ENCODE measurements around the gene TUBB.
A peak's percentile ranks its signal among the peaks of the same experiment; 100 is the strongest.

The TUBB gene
- 148 to 186 (median 179) reads per million in 3 donors for total RNA-seq

DNA sequence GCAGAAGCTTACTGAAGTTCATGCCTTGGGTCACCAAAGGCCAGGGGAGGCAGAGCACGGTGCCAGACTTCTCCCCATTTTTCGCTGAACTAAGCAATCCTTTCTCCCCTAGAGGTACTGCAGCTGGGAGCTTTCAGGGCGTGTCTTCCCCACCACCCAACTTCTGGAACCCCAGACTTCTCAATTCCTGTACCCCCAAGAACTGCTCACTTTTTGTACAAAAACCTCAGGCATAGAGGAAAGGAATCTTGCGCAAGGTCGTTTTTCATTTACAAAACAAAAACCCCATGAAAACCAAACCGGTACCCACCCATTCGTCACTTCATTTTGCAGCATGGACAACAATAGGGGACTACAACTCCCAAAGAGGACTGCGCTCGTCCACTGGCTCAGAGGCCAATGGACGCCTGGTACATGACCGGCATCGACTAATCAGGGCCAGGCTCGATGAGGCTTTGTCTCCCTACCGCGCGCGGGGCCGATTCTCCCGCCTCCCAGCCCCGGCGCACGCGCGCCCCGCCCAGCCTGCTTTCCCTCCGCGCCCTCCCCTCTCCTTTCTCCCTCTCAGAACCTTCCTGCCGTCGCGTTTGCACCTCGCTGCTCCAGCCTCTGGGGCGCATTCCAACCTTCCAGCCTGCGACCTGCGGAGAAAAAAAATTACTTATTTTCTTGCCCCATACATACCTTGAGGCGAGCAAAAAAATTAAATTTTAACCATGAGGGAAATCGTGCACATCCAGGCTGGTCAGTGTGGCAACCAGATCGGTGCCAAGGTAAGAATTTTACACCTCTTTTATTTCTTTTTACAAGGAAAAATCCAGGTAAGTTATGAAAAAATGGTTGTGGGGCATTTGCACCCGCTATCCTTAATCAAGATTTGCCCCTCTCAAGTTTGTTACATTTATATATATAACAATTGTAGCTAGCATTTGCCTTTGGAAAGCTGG is at the start of gene TUBB:
TSS of gene TUBB (plus strand) at position 562 of the 947 bp plus-strand sequence. CDS start at position 717, 155 bp downstream.
- Histone ChIP-seq H3K27me3 (replicated peaks; ENCODE audit: control insufficient read depth, insufficient read depth, low read length, poor library complexity, severe bottlenecking) (no peaks in the 10 kb centered on the region), H3K4me1 (ENCODE audit: control insufficient read depth, insufficient read depth, low read length, poor library complexity, severe bottlenecking) (peaks cover 15% of the 10 kb centered on the region)
- DNase-seq, result peak; percentile 91 to 92 (median 91)

DNA sequence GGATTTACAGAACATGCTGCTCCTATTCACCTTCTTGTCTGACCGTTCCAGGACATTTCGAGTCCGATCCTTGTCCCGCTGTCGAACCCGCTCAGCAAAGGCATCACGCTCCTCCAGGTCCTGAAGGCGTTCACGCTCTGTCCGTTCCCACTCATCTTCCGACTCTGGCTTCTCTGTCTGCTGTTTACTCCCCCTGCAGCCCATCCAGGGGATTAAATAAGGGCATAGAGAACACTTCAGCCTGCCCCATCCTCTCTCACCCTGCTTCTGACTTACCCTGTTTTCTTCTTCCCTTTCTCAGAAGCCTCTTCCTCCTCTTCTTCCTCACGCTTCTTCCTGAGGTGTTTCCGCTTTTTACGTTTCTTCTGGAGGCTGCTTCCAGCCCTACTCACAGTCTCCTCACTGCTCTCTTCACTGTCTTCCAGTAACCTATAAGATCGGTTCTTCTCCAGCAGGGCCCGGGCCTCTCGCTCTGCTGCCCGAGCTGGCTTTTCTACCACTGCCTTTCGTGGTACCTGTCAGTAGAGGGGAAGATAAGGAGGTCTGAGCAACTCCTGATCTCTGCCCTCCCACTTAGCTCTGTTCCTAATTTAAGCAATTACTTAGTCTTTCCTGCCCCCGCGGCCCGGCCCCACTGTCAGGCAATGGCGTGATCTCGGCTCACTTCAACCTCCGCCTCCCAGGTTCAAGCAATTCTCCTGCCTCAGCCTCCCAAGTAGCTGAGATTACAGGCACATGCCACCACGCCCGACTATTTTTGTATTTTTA is 49.2 kb upstream of the TUBB start:
- Histone ChIP-seq H3K27me3 (replicated peaks; ENCODE audit: control insufficient read depth, insufficient read depth, low read length, poor library complexity, severe bottlenecking) (no peaks in the 10 kb centered on the region), H3K4me1 (ENCODE audit: control insufficient read depth, insufficient read depth, low read length, poor library complexity, severe bottlenecking) (peaks cover 17% of the 10 kb centered on the region), H3K4me3 (ENCODE audit: insufficient read depth, low read depth, low read length, poor library complexity, severe bottlenecking) (no peak overlapping the region), H3K27ac (ENCODE audit: insufficient read depth, low read length, poor library complexity, severe bottlenecking) (no peak overlapping the region), H3K36me3 (ENCODE audit: control insufficient read depth, insufficient read depth, low read length) (peaks cover 27% of the 10 kb centered on the region), H3K9me3 (ENCODE audit: control insufficient read depth, low read length) (no peaks in the 10 kb centered on the region)
- no peak for DNase-seq

More for the DNA sequence above, at the start of gene TUBB:
- Histone ChIP-seq H3K27ac (ENCODE audit: insufficient read depth, low read length, poor library complexity, severe bottlenecking) (peak within 1 kb of the TSS; percentile 85), H3K9me3 (ENCODE audit: control insufficient read depth, low read length) (no peaks in the 10 kb centered on the region), H3K4me3 (ENCODE audit: insufficient read depth, low read depth, low read length, poor library complexity, severe bottlenecking) (peak within 1 kb of the TSS; percentile 63), H3K36me3 (ENCODE audit: control insufficient read depth, insufficient read depth, low read length) (peaks cover 23% of the 10 kb centered on the region)

DNA sequence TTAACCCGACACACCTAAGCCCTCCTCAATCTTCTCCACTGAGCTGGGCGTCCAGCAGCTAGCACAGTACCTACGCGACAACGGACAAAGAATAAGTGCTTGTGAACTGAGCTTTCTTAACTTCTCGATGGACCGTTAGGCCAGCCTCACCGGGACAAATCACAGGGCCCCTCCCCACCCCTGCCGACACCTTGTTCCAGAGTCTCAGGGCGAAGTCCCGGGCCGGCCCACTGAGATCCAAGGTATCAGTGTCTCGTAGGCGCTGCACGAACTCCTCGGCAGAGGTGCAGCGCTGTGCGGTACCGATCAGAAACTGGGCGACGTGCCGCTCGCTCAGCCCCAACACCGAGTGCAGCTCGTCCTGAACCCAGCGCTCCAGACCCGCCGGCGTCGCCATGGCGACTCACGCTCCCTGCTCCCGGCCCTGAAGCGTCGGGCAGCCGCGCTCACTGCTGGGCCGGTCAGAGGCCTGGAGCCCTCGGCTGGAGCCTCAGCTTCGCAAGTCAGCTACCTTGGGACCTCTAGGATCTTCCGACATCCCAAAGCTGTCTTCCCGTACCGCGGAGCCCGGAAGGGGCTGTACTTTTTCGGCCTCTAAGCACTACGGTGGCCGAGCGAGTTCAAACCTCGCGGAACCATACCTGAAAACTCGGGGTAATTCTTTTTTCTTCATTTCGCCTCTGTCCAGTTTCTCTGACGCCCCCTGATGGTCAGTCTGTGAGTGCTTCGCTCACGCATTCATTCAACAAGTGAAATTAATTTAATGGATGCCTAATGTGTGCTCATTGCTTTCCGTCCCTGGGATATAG is 47.5 kb upstream of the TUBB start, which contains the start of gene DHX16:
TSS of gene DHX16 (minus strand) at position 562 of the 809 bp plus-strand sequence. CDS start at position 397, 165 bp downstream.
- Histone ChIP-seq H3K36me3 (ENCODE audit: control insufficient read depth, insufficient read depth, low read length) (peaks cover 38% of the 10 kb centered on the region), H3K4me1 (ENCODE audit: control insufficient read depth, insufficient read depth, low read length, poor library complexity, severe bottlenecking) (peaks cover 17% of the 10 kb centered on the region), H3K4me3 (ENCODE audit: insufficient read depth, low read depth, low read length, poor library complexity, severe bottlenecking) (peak within 1 kb of the TSS; percentile 95), H3K27ac (ENCODE audit: insufficient read depth, low read length, poor library complexity, severe bottlenecking) (peak within 1 kb of the TSS; percentile 78), H3K27me3 (replicated peaks; ENCODE audit: control insufficient read depth, insufficient read depth, low read length, poor library complexity, severe bottlenecking) (no peaks in the 10 kb centered on the region), H3K9me3 (ENCODE audit: control insufficient read depth, low read length) (no peaks in the 10 kb centered on the region)
- peak; percentile 80 to 86 (median 82) for DNase-seq

DNA sequence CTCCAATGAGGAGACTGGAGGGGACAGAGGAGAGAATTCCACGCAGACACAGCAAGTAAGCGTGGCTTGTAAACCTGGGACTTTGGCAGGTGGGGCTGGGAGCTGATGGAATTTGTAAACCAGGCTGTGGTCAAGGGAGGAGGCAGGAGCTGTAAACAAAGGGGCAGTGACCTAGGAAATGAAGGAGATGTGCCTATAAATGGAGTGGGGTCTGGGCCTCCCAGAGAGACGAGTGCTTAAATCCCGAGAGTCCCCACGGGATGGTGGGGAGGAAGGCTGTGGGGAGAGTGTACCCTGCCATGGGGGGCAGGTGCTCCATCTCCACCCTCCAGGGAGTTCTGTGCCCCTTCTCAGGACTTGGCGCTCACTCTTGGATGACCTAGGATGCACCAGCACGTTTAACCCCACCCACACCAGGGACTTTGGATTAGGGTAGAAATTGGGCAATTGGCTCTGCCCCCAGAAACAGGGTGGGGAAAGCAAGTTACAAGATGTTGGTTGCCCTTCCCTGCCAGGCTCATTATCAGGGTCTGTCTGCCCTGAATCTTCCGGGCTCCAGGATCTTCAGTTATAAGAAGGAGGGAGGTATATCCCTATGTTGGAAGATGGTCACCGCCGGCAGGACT is 43.4 kb upstream of the TUBB start:
- Histone ChIP-seq H3K4me3 (ENCODE audit: insufficient read depth, low read depth, low read length, poor library complexity, severe bottlenecking) (no peak overlapping the region), H3K27ac (ENCODE audit: insufficient read depth, low read length, poor library complexity, severe bottlenecking) (no peak overlapping the region), H3K9me3 (ENCODE audit: control insufficient read depth, low read length) (no peaks in the 10 kb centered on the region), H3K27me3 (replicated peaks; ENCODE audit: control insufficient read depth, insufficient read depth, low read length, poor library complexity, severe bottlenecking) (no peaks in the 10 kb centered on the region), H3K36me3 (ENCODE audit: control insufficient read depth, insufficient read depth, low read length) (peaks cover 28% of the 10 kb centered on the region), H3K4me1 (ENCODE audit: control insufficient read depth, insufficient read depth, low read length, poor library complexity, severe bottlenecking) (peaks cover 34% of the 10 kb centered on the region)
- no peak for DNase-seq

DNA sequence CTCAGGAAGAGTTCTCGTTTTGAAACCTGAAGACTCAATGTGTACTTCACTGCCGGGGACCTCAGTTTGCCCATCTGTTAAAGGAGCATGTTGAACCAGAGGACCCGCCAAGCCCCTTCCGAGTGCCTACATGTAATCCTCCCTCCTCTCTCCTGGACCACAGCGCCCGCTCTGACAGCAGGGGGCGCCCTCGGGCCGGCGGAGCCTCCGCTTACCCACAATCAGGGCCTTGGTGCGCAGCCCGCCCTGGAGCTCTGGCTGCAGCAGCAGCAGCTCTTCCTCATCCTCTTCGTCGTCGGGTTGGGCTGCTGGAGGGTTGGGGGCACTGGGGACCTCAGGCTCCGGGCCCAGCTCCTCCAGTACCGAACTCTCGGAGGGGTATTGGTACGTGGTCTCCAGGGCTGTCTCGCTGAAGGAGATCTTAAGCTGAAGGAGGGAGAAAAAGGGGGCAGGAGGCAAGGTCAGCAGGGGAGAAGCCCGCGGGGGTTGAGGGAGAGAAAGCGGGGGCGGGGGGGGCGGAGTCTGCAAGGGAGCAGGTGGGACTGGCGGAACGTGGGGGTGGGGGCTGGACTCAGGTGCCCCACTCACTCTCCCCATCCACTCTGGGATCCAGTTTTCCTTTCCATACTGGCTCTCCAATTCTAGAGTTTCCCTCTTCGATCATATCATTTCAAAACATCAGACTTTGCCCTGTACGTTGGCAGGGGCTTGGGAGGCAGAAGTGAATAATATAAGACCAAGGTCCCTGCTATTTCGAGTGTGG is 41.0 kb upstream of the TUBB start:
- DNase-seq, result peak; percentile 78 to 87 (median 86)
- H3K4me1 ChIP-seq (ENCODE audit: control insufficient read depth, insufficient read depth, low read length, poor library complexity, severe bottlenecking), result peaks cover 24% of the 10 kb centered on the region
- no peaks in the 10 kb centered on the region for H3K27me3 ChIP-seq (replicated peaks; ENCODE audit: control insufficient read depth, insufficient read depth, low read length, poor library complexity, severe bottlenecking)
- H3K27ac ChIP-seq (ENCODE audit: insufficient read depth, low read length, poor library complexity, severe bottlenecking), result peak overlapping the region; percentile 96
- no peaks in the 10 kb centered on the region for H3K9me3 ChIP-seq (ENCODE audit: control insufficient read depth, low read length)
- H3K36me3 ChIP-seq (ENCODE audit: control insufficient read depth, insufficient read depth, low read length), result peaks cover 28% of the 10 kb centered on the region
- H3K4me3 ChIP-seq (ENCODE audit: insufficient read depth, low read depth, low read length, poor library complexity, severe bottlenecking), result peak overlapping the region; percentile 44

DNA sequence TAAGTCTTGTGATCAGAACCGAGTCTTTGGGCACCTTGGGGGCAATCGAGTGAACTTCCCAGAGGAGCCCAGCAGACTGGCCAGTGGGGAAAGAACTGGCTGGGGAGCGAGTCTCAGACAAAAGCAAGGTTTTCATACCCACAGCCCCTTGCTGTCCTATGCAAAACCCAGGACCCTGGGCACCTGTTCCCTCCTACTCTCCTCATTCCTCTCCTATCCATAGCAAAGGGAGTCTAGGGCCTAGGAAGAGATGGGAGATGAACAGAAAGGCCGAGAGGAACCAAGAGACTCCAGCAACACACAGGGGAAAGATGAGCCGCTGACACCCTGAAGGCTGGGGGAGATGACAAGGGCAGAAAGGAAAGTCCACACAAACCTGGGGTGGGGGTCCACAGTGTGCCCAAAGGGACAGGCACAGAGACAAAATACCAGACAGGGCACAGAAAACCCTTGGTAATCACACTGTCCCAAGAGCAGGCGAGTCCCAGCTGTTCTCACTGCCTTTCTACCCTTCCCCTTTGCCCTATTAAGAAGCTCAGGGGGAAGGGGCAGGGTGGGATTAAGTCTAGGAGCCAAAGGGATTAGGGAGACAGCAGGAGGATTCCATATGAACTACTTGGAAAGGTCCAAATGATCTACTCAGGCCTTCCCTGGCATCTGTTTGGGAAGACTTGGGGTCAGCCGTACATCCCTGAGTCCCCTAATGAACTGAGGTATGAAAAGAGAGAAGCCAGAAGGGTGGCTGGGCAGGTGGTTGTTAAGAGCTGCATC is 40.2 kb upstream of the TUBB start:
- Histone ChIP-seq H3K36me3 (ENCODE audit: control insufficient read depth, insufficient read depth, low read length) (peaks cover 28% of the 10 kb centered on the region), H3K27ac (ENCODE audit: insufficient read depth, low read length, poor library complexity, severe bottlenecking) (peak overlapping the region; percentile 96)

DNA sequence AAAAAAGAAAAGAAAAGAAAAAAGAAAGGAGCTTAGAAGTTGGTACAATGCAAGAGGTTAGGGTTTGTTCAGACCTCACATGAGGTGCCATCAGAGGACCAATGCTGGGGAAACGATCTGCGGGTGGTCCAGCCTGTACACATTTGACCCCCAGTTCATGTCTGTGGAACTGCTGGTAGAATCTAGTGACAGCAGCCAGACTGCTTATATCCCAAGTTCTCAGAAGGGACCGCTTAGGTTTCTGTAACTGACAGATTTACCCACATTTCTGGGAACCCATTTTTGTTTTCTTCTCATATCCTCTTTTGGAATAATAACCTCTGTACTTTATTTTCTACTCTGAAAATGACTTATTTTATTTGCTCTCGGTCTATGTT is 38.4 kb upstream of the TUBB start:
- peak overlapping the region; percentile 96 for H3K27ac ChIP-seq (ENCODE audit: insufficient read depth, low read length, poor library complexity, severe bottlenecking)
- peaks cover 24% of the 10 kb centered on the region for H3K4me1 ChIP-seq (ENCODE audit: control insufficient read depth, insufficient read depth, low read length, poor library complexity, severe bottlenecking)
- H3K4me3 ChIP-seq (ENCODE audit: insufficient read depth, low read depth, low read length, poor library complexity, severe bottlenecking), result peak overlapping the region; percentile 99
- H3K27me3 ChIP-seq (replicated peaks; ENCODE audit: control insufficient read depth, insufficient read depth, low read length, poor library complexity, severe bottlenecking), result no peaks in the 10 kb centered on the region
- no peak for DNase-seq
- H3K9me3 ChIP-seq (ENCODE audit: control insufficient read depth, low read length), result no peaks in the 10 kb centered on the region
- peaks cover 18% of the 10 kb centered on the region for H3K36me3 ChIP-seq (ENCODE audit: control insufficient read depth, insufficient read depth, low read length)

More for the DNA sequence above, 40.2 kb upstream of the TUBB start:
- no peak for DNase-seq
- peaks cover 24% of the 10 kb centered on the region for H3K4me1 ChIP-seq (ENCODE audit: control insufficient read depth, insufficient read depth, low read length, poor library complexity, severe bottlenecking)
- peak overlapping the region; percentile 44 for H3K4me3 ChIP-seq (ENCODE audit: insufficient read depth, low read depth, low read length, poor library complexity, severe bottlenecking)
- no peaks in the 10 kb centered on the region for H3K27me3 ChIP-seq (replicated peaks; ENCODE audit: control insufficient read depth, insufficient read depth, low read length, poor library complexity, severe bottlenecking)
- H3K9me3 ChIP-seq (ENCODE audit: control insufficient read depth, low read length), result no peaks in the 10 kb centered on the region
